ENCODE data around the gene ZNF770. TPM values are rescaled to one million over a fixed set of nuclear protein-coding genes. Genes with fewer than 3 reads are reported as not detected.
"Not testable (repeated sequence)": the region's sequence is repeated elsewhere in the genome, so short reads cannot be mapped to it uniquely, and the experiment has no call there.

The ZNF770 gene
- polyA plus RNA-seq, 1 donor = 36.3 TPM

GRCh38 chr15:34944936-34945335 lies 43.2 kb downstream of the ZNF770 start:
- no peak overlapping the region for H3K27ac ChIP-seq (ENCODE audit: low read length)
- peaks cover 25% of the 10 kb centered on the region for H3K36me3 ChIP-seq (ENCODE audit: control insufficient read depth, insufficient read depth, low read length)
- no peaks in the 10 kb centered on the region for H3K9me3 ChIP-seq (ENCODE audit: control insufficient read depth, low read depth, low read length)
- H3K4me3 ChIP-seq (ENCODE audit: low read length) = no peak overlapping the region
- WGBS (ENCODE audit: insufficient coverage, low lambda C conversion rate) = 94% methylated on average over 2 of the region's 3 CpGs
- no peaks in the 10 kb centered on the region for H3K4me1 ChIP-seq (ENCODE audit: control insufficient read depth, insufficient read depth, low read length)
- H3K27me3 ChIP-seq (ENCODE audit: control insufficient read depth, insufficient read depth, low read length) = no peaks in the 10 kb centered on the region
- no peak for DNase-seq

- H3K27ac ChIP-seq (ENCODE audit: low read length) = no peak overlapping the region
- DNase-seq = no peak
- H3K4me3 ChIP-seq (ENCODE audit: low read length) = no peak overlapping the region
- H3K9me3 ChIP-seq (ENCODE audit: control insufficient read depth, low read depth, low read length) = no peaks in the 10 kb centered on the region
- peaks cover 35% of the 10 kb centered on the region for H3K36me3 ChIP-seq (ENCODE audit: control insufficient read depth, insufficient read depth, low read length)
- no peaks in the 10 kb centered on the region for H3K4me1 ChIP-seq (ENCODE audit: control insufficient read depth, insufficient read depth, low read length)
- H3K27me3 ChIP-seq (ENCODE audit: control insufficient read depth, insufficient read depth, low read length) = no peaks in the 10 kb centered on the region
Measured at GRCh38 chr15:34943711-34944110, 44.4 kb downstream of the ZNF770 start.

- DNase-seq; H3K4me3 ChIP-seq (ENCODE audit: low read length); H3K27me3 ChIP-seq (ENCODE audit: control insufficient read depth, insufficient read depth, low read length); H3K27ac ChIP-seq (ENCODE audit: low read length); H3K4me1 ChIP-seq (ENCODE audit: control insufficient read depth, insufficient read depth, low read length); H3K9me3 ChIP-seq (ENCODE audit: control insufficient read depth, low read depth, low read length): not testable (repeated sequence)
- peaks cover 36% of the 10 kb centered on the region for H3K36me3 ChIP-seq (ENCODE audit: control insufficient read depth, insufficient read depth, low read length)
Measured at GRCh38 chr15:34943264-34943663, 44.8 kb downstream of the ZNF770 start.

- Histone ChIP-seq H3K4me3 (ENCODE audit: low read length) (no peak overlapping the region), H3K9me3 (ENCODE audit: control insufficient read depth, low read depth, low read length) (no peaks in the 10 kb centered on the region), H3K27ac (ENCODE audit: low read length) (no peak overlapping the region), H3K36me3 (ENCODE audit: control insufficient read depth, insufficient read depth, low read length) (peaks cover 39% of the 10 kb centered on the region), H3K27me3 (ENCODE audit: control insufficient read depth, insufficient read depth, low read length) (no peaks in the 10 kb centered on the region), H3K4me1 (ENCODE audit: control insufficient read depth, insufficient read depth, low read length) (no peaks in the 10 kb centered on the region)
- no peak for DNase-seq
- WGBS (ENCODE audit: insufficient coverage, low lambda C conversion rate) = 60% methylated on average over 1 of the region's 6 CpGs
Measured at GRCh38 chr15:34942363-34942762, 45.7 kb downstream of the ZNF770 start.

- no peak for DNase-seq
- Histone ChIP-seq H3K36me3 (ENCODE audit: control insufficient read depth, insufficient read depth, low read length) (peaks cover 39% of the 10 kb centered on the region), H3K27ac (ENCODE audit: low read length) (no peak overlapping the region), H3K9me3 (ENCODE audit: control insufficient read depth, low read depth, low read length) (no peaks in the 10 kb centered on the region), H3K27me3 (ENCODE audit: control insufficient read depth, insufficient read depth, low read length) (no peaks in the 10 kb centered on the region), H3K4me1 (ENCODE audit: control insufficient read depth, insufficient read depth, low read length) (no peaks in the 10 kb centered on the region), H3K4me3 (ENCODE audit: low read length) (no peak overlapping the region)
- WGBS (ENCODE audit: insufficient coverage, low lambda C conversion rate) = 100% methylated on average over 1 of the region's 3 CpGs
Measured at GRCh38 chr15:34941831-34942230, 46.3 kb downstream of the ZNF770 start.

GRCh38 chr15:34941185-34941698 lies 46.8 kb downstream of the ZNF770 start:
- peaks cover 39% of the 10 kb centered on the region for H3K36me3 ChIP-seq (ENCODE audit: control insufficient read depth, insufficient read depth, low read length)
- WGBS (ENCODE audit: insufficient coverage, low lambda C conversion rate) = 92% methylated on average over 2 of the region's 2 CpGs
- no peak for DNase-seq

GRCh38 chr15:34933432-34933975 lies 54.6 kb downstream of the ZNF770 start:
- no peaks in the 10 kb centered on the region for H3K9me3 ChIP-seq (ENCODE audit: control insufficient read depth, low read depth, low read length)
- peaks cover 50% of the 10 kb centered on the region for H3K36me3 ChIP-seq (ENCODE audit: control insufficient read depth, insufficient read depth, low read length)
- WGBS (ENCODE audit: insufficient coverage, low lambda C conversion rate) = no CpG with 5 or more reads among the region's 3 CpGs
- H3K27me3 ChIP-seq (ENCODE audit: control insufficient read depth, insufficient read depth, low read length) = no peaks in the 10 kb centered on the region
- DNase-seq = no peak
- H3K4me3 ChIP-seq (ENCODE audit: low read length) = no peak overlapping the region
- H3K4me1 ChIP-seq (ENCODE audit: control insufficient read depth, insufficient read depth, low read length) = no peaks in the 10 kb centered on the region
- no peak overlapping the region for H3K27ac ChIP-seq (ENCODE audit: low read length)

More at GRCh38 chr15:34941185-34941698, 46.8 kb downstream of the ZNF770 start:
- no peak overlapping the region for H3K4me3 ChIP-seq (ENCODE audit: low read length)
- no peaks in the 10 kb centered on the region for H3K4me1 ChIP-seq (ENCODE audit: control insufficient read depth, insufficient read depth, low read length)
- no peak overlapping the region for H3K27ac ChIP-seq (ENCODE audit: low read length)
- no peaks in the 10 kb centered on the region for H3K9me3 ChIP-seq (ENCODE audit: control insufficient read depth, low read depth, low read length)
- H3K27me3 ChIP-seq (ENCODE audit: control insufficient read depth, insufficient read depth, low read length) = no peaks in the 10 kb centered on the region

- DNase-seq; H3K4me3 ChIP-seq (ENCODE audit: low read length); H3K9me3 ChIP-seq (ENCODE audit: control insufficient read depth, low read depth, low read length); H3K4me1 ChIP-seq (ENCODE audit: control insufficient read depth, insufficient read depth, low read length); H3K27me3 ChIP-seq (ENCODE audit: control insufficient read depth, insufficient read depth, low read length); H3K27ac ChIP-seq (ENCODE audit: low read length): not testable (repeated sequence)
- H3K36me3 ChIP-seq (ENCODE audit: control insufficient read depth, insufficient read depth, low read length) = peaks cover 51% of the 10 kb centered on the region
- WGBS (ENCODE audit: insufficient coverage, low lambda C conversion rate) = 100% methylated on average over 2 of the region's 6 CpGs
Measured at GRCh38 chr15:34928349-34928748, 59.7 kb downstream of the ZNF770 start.

Other genes starting within 250 kb of the ZNF770 start
- gene GJD2, start 233.3 kb downstream of the ZNF770 start, polyA plus RNA-seq = 0.09 TPM
- gene ACTC1, start 192.7 kb downstream of the ZNF770 start, polyA plus RNA-seq = 15.3 TPM
- 27.5 TPM for gene AQR, start 18.5 kb downstream of the ZNF770 start, polyA plus RNA-seq
- gene NANOGP8, start 97.0 kb upstream of the ZNF770 start, polyA plus RNA-seq = 0.30 TPM

All from large intestine (tissue), 3 donors.